Measurements from ENCODE around the gene CCT5.

CCT5 gene

GRCh38 chr5:10275991-10276390, 25.9 kb downstream of the CCT5 start:
- TF ChIP-seq, protein P1, sequence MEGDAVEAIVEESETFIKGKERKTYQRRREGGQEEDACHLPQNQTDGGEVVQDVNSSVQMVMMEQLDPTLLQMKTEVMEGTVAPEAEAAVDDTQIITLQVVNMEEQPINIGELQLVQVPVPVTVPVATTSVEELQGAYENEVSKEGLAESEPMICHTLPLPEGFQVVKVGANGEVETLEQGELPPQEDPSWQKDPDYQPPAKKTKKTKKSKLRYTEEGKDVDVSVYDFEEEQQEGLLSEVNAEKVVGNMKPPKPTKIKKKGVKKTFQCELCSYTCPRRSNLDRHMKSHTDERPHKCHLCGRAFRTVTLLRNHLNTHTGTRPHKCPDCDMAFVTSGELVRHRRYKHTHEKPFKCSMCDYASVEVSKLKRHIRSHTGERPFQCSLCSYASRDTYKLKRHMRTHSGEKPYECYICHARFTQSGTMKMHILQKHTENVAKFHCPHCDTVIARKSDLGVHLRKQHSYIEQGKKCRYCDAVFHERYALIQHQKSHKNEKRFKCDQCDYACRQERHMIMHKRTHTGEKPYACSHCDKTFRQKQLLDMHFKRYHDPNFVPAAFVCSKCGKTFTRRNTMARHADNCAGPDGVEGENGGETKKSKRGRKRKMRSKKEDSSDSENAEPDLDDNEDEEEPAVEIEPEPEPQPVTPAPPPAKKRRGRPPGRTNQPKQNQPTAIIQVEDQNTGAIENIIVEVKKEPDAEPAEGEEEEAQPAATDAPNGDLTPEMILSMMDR (IDR thresholded peaks at IDR 0.05; ENCODE audit: low read depth, low read length) = no peak
- H3K4me3 ChIP-seq (ENCODE audit: low read depth, low read length) = no peak overlapping the region

- TF ChIP-seq, protein P1 (IDR thresholded peaks at IDR 0.05; ENCODE audit: low read depth, low read length) = no peak
- no peak overlapping the region for H3K4me3 ChIP-seq (ENCODE audit: low read depth, low read length)
Observed at GRCh38 chr5:10276691-10277090, 26.6 kb downstream of the CCT5 start.

DNA sequence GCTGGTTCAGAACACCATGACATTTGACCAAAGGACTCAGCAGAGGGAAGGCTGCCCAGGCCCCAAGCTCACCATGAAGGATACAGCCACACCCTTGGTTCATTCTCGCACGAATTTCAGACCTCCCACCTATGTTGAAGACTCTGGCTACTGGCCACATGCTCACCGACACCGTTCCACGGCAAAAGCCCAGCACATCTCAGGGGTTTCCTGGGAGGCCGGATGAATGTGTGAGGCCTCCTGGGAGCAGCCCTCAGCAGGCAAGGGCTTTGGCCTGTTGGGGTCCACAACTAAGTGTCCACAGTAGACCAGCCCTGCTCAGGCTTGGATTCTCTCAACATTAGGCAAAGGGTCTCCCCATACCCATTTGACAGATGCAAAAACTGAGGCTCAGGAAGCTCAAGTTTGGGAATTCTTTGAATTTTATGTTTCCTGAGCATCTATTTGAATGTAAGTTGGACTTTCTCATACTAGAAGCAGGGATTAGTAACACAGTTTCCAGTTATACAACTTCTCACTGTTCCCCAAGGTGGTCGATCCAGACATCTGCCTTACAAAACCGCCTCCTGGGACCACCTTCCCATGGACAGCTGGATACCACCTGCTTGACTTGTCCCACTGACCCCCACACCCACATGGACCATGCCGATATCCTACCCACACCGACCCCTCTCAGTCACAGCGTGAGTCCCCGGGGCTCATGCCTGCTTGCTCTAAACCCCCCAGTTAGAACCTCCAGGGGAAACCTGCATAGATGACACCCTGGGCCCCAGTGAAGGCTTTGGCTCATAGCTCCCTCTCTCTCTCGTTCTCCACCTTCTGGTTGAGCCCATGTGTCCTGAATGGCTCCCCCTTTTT, 27.9 kb downstream of the CCT5 start:
- TF ChIP-seq, protein P1 (IDR thresholded peaks at IDR 0.05; ENCODE audit: low read depth, low read length) = no peak
- H3K4me3 ChIP-seq (ENCODE audit: low read depth, low read length) = no peak overlapping the region

DNA sequence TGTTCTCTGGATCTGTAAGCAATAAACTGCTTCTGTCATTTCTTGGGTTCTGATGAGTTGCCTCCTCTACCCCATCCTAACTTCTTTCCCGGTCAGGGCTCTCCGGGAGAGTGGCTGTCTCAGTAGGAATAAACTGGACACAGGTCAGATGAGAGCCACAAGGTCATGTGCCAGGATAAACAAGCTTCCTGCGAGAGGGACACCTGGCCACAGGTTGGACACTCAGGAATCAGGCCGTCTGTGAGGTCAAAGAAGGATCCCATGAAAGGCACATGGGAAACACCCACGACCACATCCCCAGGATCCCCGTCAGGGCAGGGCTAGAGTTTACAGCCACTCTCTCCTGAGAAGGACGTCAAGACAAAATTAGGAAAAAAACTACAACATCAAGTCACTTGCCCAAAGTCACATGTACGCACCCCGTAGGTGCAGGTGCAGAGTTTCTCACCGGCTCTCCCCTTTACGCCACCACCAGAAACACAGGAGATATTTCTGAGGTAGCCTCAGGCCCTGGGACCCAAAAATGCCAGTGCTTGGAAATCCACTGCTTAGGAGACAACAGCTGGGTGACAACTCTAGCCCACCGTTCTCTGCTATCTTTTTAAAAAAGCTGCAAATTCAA, 28.7 kb downstream of the CCT5 start:
- TF ChIP-seq, protein P1 (IDR thresholded peaks at IDR 0.05; ENCODE audit: low read depth, low read length) = no peak
- H3K4me3 ChIP-seq (ENCODE audit: low read depth, low read length) = no peak overlapping the region

- TF ChIP-seq, protein P1 (IDR thresholded peaks at IDR 0.05; ENCODE audit: low read depth, low read length) = no peak
- H3K4me3 ChIP-seq (ENCODE audit: low read depth, low read length) = no peak overlapping the region
Observed at GRCh38 chr5:10279328-10279727, 29.2 kb downstream of the CCT5 start.

DNA sequence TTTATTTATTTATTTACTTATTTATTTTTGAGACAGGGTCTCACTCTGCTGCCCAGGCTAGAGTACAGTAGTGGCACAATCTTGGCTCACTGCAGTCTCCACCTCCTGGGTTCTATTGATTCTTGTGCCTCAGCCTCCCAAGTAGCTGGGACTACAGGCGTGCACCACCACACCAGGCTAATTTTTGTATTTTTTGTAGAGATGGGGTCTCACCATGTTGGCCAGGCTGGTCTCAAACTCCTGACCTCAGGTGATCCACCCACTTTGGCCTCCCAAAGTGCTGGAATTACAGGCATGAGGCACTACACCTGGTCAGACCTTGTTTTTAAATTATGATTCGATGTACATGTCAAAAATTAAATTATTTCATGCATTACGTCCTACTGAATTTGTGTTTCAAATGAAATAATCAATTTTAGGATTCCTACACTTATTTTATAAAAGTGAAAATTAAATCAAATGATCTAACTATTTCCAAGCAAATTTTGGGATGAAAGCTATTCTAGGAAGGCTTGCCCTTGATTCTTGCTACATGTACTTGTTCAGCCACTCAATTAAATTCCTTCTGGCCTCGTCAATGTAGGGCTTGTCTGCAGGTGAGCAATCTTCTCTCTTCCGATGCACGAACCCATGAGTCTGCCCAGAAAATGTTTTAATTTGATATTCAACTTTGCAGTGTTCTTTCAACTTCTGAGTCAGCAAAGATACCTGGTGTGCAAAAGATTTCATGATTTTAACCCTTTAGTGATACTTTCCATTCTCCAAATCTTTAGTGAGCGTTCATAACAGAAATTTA, 30.0 kb downstream of the CCT5 start:
- TF ChIP-seq, protein P1 (IDR thresholded peaks at IDR 0.05; ENCODE audit: low read depth, low read length) = no peak
- no peak overlapping the region for H3K4me3 ChIP-seq (ENCODE audit: low read depth, low read length)

All from WI38 (cell line).